Measurements from ENCODE around the gene G6PC1.

Gene G6PC1

DNA sequence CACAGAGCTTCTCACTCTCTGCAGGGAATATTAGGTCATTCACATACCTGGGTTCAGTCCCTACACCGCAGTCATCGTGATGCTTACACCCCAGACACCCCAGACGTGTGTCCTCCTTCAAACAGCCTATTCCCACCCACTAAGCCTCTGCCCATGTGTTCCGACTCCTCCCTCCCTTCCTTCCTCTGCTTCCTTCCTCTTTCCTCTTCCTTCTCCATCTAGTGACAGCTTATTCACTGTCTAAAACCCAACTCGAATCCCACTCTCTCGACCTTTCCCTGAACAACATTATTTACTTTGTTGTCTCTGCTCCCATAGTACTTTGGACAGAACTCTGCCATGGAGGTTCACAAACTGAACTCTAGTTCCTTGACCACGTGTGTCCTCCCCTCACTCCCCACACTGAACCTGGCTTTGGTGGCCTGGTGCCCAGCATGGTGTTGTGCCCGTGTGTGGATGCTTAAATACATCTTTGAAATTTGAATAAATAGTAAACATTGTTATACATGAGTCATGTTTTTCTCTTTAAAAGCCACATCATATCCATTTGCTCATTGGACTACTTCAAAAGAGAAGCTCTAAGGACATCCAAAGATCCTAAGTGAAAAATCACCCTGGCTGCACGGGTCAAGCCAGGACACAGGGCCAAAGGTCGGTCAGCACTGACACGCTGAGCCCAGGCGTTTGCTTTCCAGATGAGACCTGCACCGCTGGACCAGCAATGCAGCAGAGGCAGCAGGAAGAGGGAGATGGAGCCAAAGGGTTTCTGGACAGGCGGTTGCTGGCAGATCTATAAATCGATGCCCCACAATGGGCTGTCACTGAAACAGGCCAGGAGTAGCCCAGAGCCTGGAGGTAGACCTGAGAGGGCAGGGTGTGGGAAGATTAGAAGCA lies 14.1 kb upstream of the G6PC1 start:
- Histone ChIP-seq H3K4me2 (ENCODE audit: low read length) (no peak overlapping the region), H3K9me3 (ENCODE audit: control insufficient read depth, low read length) (no peaks in the 10 kb centered on the region), H3K4me3 (ENCODE audit: low read depth, low read length) (no peak overlapping the region), H3K36me3 (ENCODE audit: control insufficient read depth, insufficient read depth, low read length) (no peaks in the 10 kb centered on the region), H3K27ac (no peak overlapping the region), H3K27me3 (ENCODE audit: control insufficient read depth, insufficient read depth, low read length) (no peaks in the 10 kb centered on the region), H3K4me1 (no peaks in the 10 kb centered on the region), H2AFZ (no peak overlapping the region), H3K9ac (no peak overlapping the region), H3K79me2 (no peaks in the 10 kb centered on the region)
- TF ChIP-seq, protein P1, sequence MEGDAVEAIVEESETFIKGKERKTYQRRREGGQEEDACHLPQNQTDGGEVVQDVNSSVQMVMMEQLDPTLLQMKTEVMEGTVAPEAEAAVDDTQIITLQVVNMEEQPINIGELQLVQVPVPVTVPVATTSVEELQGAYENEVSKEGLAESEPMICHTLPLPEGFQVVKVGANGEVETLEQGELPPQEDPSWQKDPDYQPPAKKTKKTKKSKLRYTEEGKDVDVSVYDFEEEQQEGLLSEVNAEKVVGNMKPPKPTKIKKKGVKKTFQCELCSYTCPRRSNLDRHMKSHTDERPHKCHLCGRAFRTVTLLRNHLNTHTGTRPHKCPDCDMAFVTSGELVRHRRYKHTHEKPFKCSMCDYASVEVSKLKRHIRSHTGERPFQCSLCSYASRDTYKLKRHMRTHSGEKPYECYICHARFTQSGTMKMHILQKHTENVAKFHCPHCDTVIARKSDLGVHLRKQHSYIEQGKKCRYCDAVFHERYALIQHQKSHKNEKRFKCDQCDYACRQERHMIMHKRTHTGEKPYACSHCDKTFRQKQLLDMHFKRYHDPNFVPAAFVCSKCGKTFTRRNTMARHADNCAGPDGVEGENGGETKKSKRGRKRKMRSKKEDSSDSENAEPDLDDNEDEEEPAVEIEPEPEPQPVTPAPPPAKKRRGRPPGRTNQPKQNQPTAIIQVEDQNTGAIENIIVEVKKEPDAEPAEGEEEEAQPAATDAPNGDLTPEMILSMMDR (IDR thresholded peaks at IDR 0.05) = no peak

DNA sequence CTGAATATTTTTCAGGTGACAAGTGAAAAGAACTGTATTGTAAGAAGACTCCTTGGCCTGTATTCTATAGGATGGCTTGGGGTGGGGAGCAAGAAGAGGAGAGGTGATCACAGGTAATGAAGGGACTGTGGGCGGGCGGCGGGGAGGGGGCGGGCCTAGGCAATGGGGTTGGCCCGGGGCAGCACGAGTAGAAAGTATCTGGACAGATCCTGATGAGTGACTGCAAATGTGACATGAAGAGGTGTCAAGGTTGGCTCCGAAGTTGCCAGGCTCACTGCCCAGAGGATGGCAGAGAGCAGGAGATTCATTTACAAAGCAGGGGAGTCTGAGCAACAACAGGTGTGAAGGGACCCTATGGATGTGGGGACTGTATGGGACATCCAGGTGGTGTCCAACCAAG lies 10.8 kb upstream of the G6PC1 start:
- Histone ChIP-seq H2AFZ (no peak overlapping the region), H3K4me2 (ENCODE audit: low read length) (no peak overlapping the region), H3K27me3 (ENCODE audit: control insufficient read depth, insufficient read depth, low read length) (no peaks in the 10 kb centered on the region), H3K4me1 (no peaks in the 10 kb centered on the region), H3K36me3 (ENCODE audit: control insufficient read depth, insufficient read depth, low read length) (no peaks in the 10 kb centered on the region), H3K27ac (no peak overlapping the region), H3K9ac (no peak overlapping the region), H3K4me3 (ENCODE audit: low read depth, low read length) (no peak overlapping the region), H3K9me3 (ENCODE audit: control insufficient read depth, low read length) (no peaks in the 10 kb centered on the region), H3K79me2 (no peaks in the 10 kb centered on the region)
- TF ChIP-seq, protein P1 (IDR thresholded peaks at IDR 0.05) = no peak

DNA sequence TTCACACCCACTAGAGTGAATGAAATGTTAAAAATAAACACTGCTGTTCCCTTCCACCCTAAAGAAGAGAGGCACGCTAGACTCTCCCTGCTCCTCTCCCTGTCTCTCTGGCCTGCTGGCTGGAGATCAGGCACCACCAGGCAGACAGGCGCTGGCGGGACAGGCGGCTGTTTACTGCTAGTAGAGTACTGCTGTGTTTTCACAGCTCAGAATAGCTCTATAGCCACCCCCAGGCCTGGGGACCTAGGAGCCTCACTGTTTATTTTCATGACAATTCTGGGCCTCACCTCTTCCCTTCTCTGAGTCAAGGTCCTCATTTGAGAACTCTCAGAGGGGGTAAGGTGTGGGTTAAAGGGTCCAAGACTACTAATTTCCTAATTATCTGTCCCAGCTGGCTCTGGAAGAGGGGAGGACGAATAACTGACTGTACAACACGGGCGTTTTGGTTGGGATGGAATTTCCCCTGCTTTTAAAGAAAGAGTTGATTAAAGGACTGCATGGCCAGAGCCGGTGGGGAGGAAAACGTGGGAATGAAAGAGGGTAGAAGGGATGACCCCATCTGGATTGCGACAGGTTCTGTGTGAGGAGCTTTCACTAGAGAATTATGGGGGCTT lies 9.0 kb upstream of the G6PC1 start:
- peak overlapping the region; percentile 44 for H3K27ac ChIP-seq
- H3K9ac ChIP-seq = no peak overlapping the region

DNA sequence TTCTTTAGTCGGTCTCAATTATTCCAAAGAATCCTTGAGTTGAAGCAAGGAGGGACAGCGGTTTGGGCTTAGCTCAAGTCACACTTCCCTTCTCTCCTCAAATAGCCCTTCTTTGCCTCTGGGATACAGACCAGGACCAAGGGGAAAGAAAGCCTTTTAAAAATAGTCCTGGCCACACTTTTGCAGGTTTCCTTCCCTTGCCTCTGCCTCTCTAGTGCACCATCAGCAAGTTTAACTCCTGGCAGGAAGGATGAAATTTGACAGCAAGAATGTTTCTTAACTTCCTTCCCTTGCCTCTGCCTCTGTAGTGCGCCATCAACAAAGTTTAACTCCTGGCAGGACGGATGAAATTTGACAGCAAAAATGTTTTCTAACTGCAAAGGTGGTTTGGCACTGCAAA lies 7.2 kb upstream of the G6PC1 start:
- Histone ChIP-seq H3K27ac (no peak overlapping the region), H3K4me3 (ENCODE audit: low read depth, low read length) (no peak overlapping the region)
- TF ChIP-seq, protein P1 (IDR thresholded peaks at IDR 0.05) = no peak

More for the DNA sequence above, 9.0 kb upstream of the G6PC1 start:
- Histone ChIP-seq H3K27me3 (ENCODE audit: control insufficient read depth, insufficient read depth, low read length) (no peaks in the 10 kb centered on the region), H3K79me2 (no peaks in the 10 kb centered on the region), H3K4me2 (ENCODE audit: low read length) (no peak overlapping the region), H3K9me3 (ENCODE audit: control insufficient read depth, low read length) (no peaks in the 10 kb centered on the region), H3K36me3 (ENCODE audit: control insufficient read depth, insufficient read depth, low read length) (no peaks in the 10 kb centered on the region), H3K4me1 (no peaks in the 10 kb centered on the region), H2AFZ (peak overlapping the region; percentile 50), H3K4me3 (ENCODE audit: low read depth, low read length) (no peak overlapping the region)
- TF ChIP-seq, protein P1 (IDR thresholded peaks at IDR 0.05) = no peak

More for the DNA sequence above, 7.2 kb upstream of the G6PC1 start:
- H3K36me3 ChIP-seq (ENCODE audit: control insufficient read depth, insufficient read depth, low read length) = no peaks in the 10 kb centered on the region
- H3K4me2 ChIP-seq (ENCODE audit: low read length) = no peak overlapping the region
- no peaks in the 10 kb centered on the region for H3K4me1 ChIP-seq
- H3K9me3 ChIP-seq (ENCODE audit: control insufficient read depth, low read length) = no peaks in the 10 kb centered on the region
- H3K27me3 ChIP-seq (ENCODE audit: control insufficient read depth, insufficient read depth, low read length) = no peaks in the 10 kb centered on the region
- H3K79me2 ChIP-seq = no peaks in the 10 kb centered on the region
- peak overlapping the region; percentile 58 for H2AFZ ChIP-seq
- H3K9ac ChIP-seq = no peak overlapping the region
